ENCODE measurements around the gene POLG2. TPM values are rescaled to one million over a fixed set of nuclear protein-coding genes. Genes with fewer than 3 reads are reported as not detected.

POLG2 gene
- total and polyA plus RNA-seq, 2 of the 8 experiments (the other 6 are each of a cell fraction or from before 2014, with no cell fraction given): 9.7 to 34.3 TPM

- TF ChIP-seq, protein P1, sequence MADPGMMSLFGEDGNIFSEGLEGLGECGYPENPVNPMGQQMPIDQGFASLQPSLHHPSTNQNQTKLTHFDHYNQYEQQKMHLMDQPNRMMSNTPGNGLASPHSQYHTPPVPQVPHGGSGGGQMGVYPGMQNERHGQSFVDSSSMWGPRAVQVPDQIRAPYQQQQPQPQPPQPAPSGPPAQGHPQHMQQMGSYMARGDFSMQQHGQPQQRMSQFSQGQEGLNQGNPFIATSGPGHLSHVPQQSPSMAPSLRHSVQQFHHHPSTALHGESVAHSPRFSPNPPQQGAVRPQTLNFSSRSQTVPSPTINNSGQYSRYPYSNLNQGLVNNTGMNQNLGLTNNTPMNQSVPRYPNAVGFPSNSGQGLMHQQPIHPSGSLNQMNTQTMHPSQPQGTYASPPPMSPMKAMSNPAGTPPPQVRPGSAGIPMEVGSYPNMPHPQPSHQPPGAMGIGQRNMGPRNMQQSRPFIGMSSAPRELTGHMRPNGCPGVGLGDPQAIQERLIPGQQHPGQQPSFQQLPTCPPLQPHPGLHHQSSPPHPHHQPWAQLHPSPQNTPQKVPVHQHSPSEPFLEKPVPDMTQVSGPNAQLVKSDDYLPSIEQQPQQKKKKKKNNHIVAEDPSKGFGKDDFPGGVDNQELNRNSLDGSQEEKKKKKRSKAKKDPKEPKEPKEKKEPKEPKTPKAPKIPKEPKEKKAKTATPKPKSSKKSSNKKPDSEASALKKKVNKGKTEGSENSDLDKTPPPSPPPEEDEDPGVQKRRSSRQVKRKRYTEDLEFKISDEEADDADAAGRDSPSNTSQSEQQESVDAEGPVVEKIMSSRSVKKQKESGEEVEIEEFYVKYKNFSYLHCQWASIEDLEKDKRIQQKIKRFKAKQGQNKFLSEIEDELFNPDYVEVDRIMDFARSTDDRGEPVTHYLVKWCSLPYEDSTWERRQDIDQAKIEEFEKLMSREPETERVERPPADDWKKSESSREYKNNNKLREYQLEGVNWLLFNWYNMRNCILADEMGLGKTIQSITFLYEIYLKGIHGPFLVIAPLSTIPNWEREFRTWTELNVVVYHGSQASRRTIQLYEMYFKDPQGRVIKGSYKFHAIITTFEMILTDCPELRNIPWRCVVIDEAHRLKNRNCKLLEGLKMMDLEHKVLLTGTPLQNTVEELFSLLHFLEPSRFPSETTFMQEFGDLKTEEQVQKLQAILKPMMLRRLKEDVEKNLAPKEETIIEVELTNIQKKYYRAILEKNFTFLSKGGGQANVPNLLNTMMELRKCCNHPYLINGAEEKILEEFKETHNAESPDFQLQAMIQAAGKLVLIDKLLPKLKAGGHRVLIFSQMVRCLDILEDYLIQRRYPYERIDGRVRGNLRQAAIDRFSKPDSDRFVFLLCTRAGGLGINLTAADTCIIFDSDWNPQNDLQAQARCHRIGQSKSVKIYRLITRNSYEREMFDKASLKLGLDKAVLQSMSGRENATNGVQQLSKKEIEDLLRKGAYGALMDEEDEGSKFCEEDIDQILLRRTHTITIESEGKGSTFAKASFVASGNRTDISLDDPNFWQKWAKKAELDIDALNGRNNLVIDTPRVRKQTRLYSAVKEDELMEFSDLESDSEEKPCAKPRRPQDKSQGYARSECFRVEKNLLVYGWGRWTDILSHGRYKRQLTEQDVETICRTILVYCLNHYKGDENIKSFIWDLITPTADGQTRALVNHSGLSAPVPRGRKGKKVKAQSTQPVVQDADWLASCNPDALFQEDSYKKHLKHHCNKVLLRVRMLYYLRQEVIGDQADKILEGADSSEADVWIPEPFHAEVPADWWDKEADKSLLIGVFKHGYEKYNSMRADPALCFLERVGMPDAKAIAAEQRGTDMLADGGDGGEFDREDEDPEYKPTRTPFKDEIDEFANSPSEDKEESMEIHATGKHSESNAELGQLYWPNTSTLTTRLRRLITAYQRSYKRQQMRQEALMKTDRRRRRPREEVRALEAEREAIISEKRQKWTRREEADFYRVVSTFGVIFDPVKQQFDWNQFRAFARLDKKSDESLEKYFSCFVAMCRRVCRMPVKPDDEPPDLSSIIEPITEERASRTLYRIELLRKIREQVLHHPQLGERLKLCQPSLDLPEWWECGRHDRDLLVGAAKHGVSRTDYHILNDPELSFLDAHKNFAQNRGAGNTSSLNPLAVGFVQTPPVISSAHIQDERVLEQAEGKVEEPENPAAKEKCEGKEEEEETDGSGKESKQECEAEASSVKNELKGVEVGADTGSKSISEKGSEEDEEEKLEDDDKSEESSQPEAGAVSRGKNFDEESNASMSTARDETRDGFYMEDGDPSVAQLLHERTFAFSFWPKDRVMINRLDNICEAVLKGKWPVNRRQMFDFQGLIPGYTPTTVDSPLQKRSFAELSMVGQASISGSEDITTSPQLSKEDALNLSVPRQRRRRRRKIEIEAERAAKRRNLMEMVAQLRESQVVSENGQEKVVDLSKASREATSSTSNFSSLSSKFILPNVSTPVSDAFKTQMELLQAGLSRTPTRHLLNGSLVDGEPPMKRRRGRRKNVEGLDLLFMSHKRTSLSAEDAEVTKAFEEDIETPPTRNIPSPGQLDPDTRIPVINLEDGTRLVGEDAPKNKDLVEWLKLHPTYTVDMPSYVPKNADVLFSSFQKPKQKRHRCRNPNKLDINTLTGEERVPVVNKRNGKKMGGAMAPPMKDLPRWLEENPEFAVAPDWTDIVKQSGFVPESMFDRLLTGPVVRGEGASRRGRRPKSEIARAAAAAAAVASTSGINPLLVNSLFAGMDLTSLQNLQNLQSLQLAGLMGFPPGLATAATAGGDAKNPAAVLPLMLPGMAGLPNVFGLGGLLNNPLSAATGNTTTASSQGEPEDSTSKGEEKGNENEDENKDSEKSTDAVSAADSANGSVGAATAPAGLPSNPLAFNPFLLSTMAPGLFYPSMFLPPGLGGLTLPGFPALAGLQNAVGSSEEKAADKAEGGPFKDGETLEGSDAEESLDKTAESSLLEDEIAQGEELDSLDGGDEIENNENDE (IDR thresholded peaks at IDR 0.05; ENCODE audit: insufficient replicate concordance, low read length): no peak
- TF ChIP-seq SIRT6 (IDR thresholded peaks at IDR 0.05; ENCODE audit: low read length): no peak
- no peak for TF ChIP-seq SUZ12 (IDR thresholded peaks at IDR 0.05; ENCODE audit: low read length)
- peak; percentile 86; the same call in 1 of the 2 replicates for TF ChIP-seq PHF8 (conservative IDR thresholded peaks at IDR 0.05; ENCODE audit: low read depth, low read length)
- peak; percentile 92 for TF ChIP-seq POLR2AphosphoS5 (IDR thresholded peaks at IDR 0.05; ENCODE audit: low read depth, low read length)
- peak; percentile 39 for TF ChIP-seq ASH2L (IDR thresholded peaks at IDR 0.05; ENCODE audit: low read length)
- TF ChIP-seq SIN3A (conservative IDR thresholded peaks at IDR 0.05 in 1 of 2, IDR thresholded peaks at IDR 0.05 in 1 of 2; ENCODE audit: low read depth in 1 of 2, low read length in 2 of 2): peak in 1 of 2 experiments; percentile 46; a peak in 2 of 4 replicates
- TF ChIP-seq RNF2 (IDR thresholded peaks at IDR 0.05; ENCODE audit: borderline replicate concordance, low read depth, low read length, missing control alignments, poor library complexity, severe bottlenecking): no peak
Observed at GRCh38 chr17:64505340-64506200, 8.7 kb upstream of the POLG2 start (continued).
